Measurements from ENCODE around the gene CAND2.

Gene CAND2

GRCh38 chr3:12833222-12834161 is 37.0 kb downstream of the CAND2 start:
- Histone ChIP-seq H3F3A (ENCODE audit: low read depth) (0 out of 2 replicates have a peak, but pooled peaks cover 2% of the 10 kb centered on the region), H4K20me1 (ENCODE audit: insufficient read depth, low read length, poor library complexity, severe bottlenecking) (peaks cover 40% of the 10 kb centered on the region), H3K27me3 (ENCODE audit: insufficient read depth, low read length, poor library complexity, severe bottlenecking) (no peaks in the 10 kb centered on the region), H3K9me3 (ENCODE audit: insufficient read depth, low read depth, low read length) (no peaks in the 10 kb centered on the region), H3K4me1 (ENCODE audit: insufficient read depth, low read length, poor library complexity, severe bottlenecking) (peaks cover 13% of the 10 kb centered on the region), H3K4me3 (ENCODE audit: low read length, poor library complexity, severe bottlenecking) (no peak overlapping the region), H3K79me2 (ENCODE audit: insufficient read depth, low read length) (peaks cover 42% of the 10 kb centered on the region), H3K36me3 (ENCODE audit: insufficient read depth, low read length) (peaks cover 82% of the 10 kb centered on the region), H3K9me2 (replicated peaks; ENCODE audit: low read depth, low read length) (no peaks in the 10 kb centered on the region), H2AFZ (ENCODE audit: low read length) (no peak overlapping the region), H3K9ac (ENCODE audit: low read depth, low read length, poor library complexity, severe bottlenecking) (no peak overlapping the region), H3K4me2 (ENCODE audit: low read depth, low read length, poor library complexity, severe bottlenecking) (no peak overlapping the region)
- no peak for TF ChIP-seq CTCF (conservative IDR thresholded peaks at IDR 0.05; ENCODE audit: low read length)
- no peak for TF ChIP-seq EZH2phosphoT487 (IDR thresholded peaks at IDR 0.05; ENCODE audit: borderline replicate concordance)

GRCh38 chr3:12835052-12835665 is 38.7 kb downstream of the CAND2 start:
- Histone ChIP-seq H3F3A (ENCODE audit: low read depth) (0 out of 2 replicates have a peak, but pooled peaks cover 2% of the 10 kb centered on the region), H3K27me3 (ENCODE audit: insufficient read depth, low read length, poor library complexity, severe bottlenecking) (no peaks in the 10 kb centered on the region), H3K4me1 (ENCODE audit: insufficient read depth, low read length, poor library complexity, severe bottlenecking) (peaks cover 26% of the 10 kb centered on the region), H3K9ac (ENCODE audit: low read depth, low read length, poor library complexity, severe bottlenecking) (no peak overlapping the region), H3K79me2 (ENCODE audit: insufficient read depth, low read length) (peaks cover 59% of the 10 kb centered on the region), H3K4me3 (ENCODE audit: low read length, poor library complexity, severe bottlenecking) (no peak overlapping the region), H3K9me2 (replicated peaks; ENCODE audit: low read depth, low read length) (no peaks in the 10 kb centered on the region), H3K36me3 (ENCODE audit: insufficient read depth, low read length) (peaks cover 95% of the 10 kb centered on the region), H3K4me2 (ENCODE audit: low read depth, low read length, poor library complexity, severe bottlenecking) (no peak overlapping the region), H3K9me3 (ENCODE audit: insufficient read depth, low read depth, low read length) (no peaks in the 10 kb centered on the region), H2AFZ (ENCODE audit: low read length) (no peak overlapping the region), H4K20me1 (ENCODE audit: insufficient read depth, low read length, poor library complexity, severe bottlenecking) (peaks cover 56% of the 10 kb centered on the region)
- TF ChIP-seq CTCF (conservative IDR thresholded peaks at IDR 0.05; ENCODE audit: low read length) (no peak), EZH2phosphoT487 (IDR thresholded peaks at IDR 0.05; ENCODE audit: borderline replicate concordance) (no peak)

GRCh38 chr3:12837295-12837986 is 41.0 kb downstream of the CAND2 start:
- peaks cover 11% of the 10 kb centered on the region for H3K27me3 ChIP-seq (ENCODE audit: insufficient read depth, low read length, poor library complexity, severe bottlenecking)
- H3F3A ChIP-seq (ENCODE audit: low read depth): no peaks in the 10 kb centered on the region
- H2AFZ ChIP-seq (ENCODE audit: low read length): no peak overlapping the region
- H3K9me3 ChIP-seq (ENCODE audit: insufficient read depth, low read depth, low read length): no peaks in the 10 kb centered on the region
- no peaks in the 10 kb centered on the region for H3K9me2 ChIP-seq (replicated peaks; ENCODE audit: low read depth, low read length)
- H3K79me2 ChIP-seq (ENCODE audit: insufficient read depth, low read length): peaks cover 72% of the 10 kb centered on the region
- peak overlapping the region; percentile 100 for H3K4me3 ChIP-seq (ENCODE audit: low read length, poor library complexity, severe bottlenecking)
- TF ChIP-seq EZH2phosphoT487 (IDR thresholded peaks at IDR 0.05; ENCODE audit: borderline replicate concordance) (no peak), CTCF (conservative IDR thresholded peaks at IDR 0.05; ENCODE audit: low read length) (no peak)
- peak overlapping the region; percentile 96 for H3K4me2 ChIP-seq (ENCODE audit: low read depth, low read length, poor library complexity, severe bottlenecking)
- peak overlapping the region; percentile 98 for H3K9ac ChIP-seq (ENCODE audit: low read depth, low read length, poor library complexity, severe bottlenecking)
- peaks cover 68% of the 10 kb centered on the region for H4K20me1 ChIP-seq (ENCODE audit: insufficient read depth, low read length, poor library complexity, severe bottlenecking)
- H3K4me1 ChIP-seq (ENCODE audit: insufficient read depth, low read length, poor library complexity, severe bottlenecking): peaks cover 28% of the 10 kb centered on the region
- peaks cover 77% of the 10 kb centered on the region for H3K36me3 ChIP-seq (ENCODE audit: insufficient read depth, low read length)

Data from Loucy (cell line).